ENCODE measurements around the gene RALBP1. TPM values are rescaled to one million over a fixed set of nuclear protein-coding genes. Genes with fewer than 3 reads are reported as not detected.

Gene RALBP1
- total and polyA plus RNA-seq, 9 of the 15 experiments (the other 6 are each of a cell fraction or from before 2014, with no cell fraction given), result 10.9 to 70.0 (median 61.3) TPM

DNA sequence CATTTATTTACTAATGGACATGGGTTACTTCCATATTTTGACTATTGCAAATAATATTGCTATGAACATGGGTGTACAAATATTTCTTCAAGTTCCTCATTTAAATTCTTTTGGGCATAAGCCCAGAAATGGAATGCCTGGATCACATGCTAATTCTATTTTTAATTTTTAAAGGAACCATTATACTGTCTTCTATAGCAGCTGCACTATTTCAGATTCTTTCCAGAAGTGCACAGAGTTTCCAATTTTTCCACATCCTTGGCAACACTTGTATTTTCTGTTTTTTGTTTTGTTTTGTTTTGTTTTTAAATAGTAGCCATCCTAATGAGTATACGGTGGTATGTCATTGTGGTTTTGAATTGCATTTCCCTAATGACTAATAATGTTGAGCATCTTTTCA lies 8.5 kb upstream of the RALBP1 start:
- no peak overlapping the region for H3K4me3 ChIP-seq
- ChIA-PET CTCF (ENCODE audit: low intra/inter-chr PET ratio) (no interaction called here), POLR2A (no interaction called here)
- H3K9me1 ChIP-seq (ENCODE audit: control insufficient read depth, insufficient read depth, low read length), result no peaks in the 10 kb centered on the region
- intact Hi-C loops (cut with micrococcal nuclease), result no loop called here
- ATAC-seq, result no peak
- no peak for FAIRE-seq
- no peaks in the 10 kb centered on the region for H3K27me3 ChIP-seq (ENCODE audit: control insufficient read depth in 2 of 2, insufficient read depth in 2 of 2, low read length in 2 of 2)
- no peaks in the 10 kb centered on the region for H3K79me2 ChIP-seq (ENCODE audit: control insufficient read depth, insufficient read depth, low read length)
- no peak overlapping the region for H3K9ac ChIP-seq (ENCODE audit: insufficient read depth in 1 of 2, low read depth in 2 of 2, low read length in 2 of 2)
- DNase-seq (ENCODE audit: extremely low read depth in 1 of 4, low spot score in 3 of 4), result no peak
- no peak overlapping the region for H2AFZ ChIP-seq (ENCODE audit: low read depth, low read length)
- H4K20me1 ChIP-seq (replicated peaks; ENCODE audit: control insufficient read depth, insufficient read depth, low read length), result no peaks in the 10 kb centered on the region
- WGBS (ENCODE audit: insufficient coverage, low coverage, missing lambda C conversion rate), result 68% methylated on average over 1 of the region's 1 CpG
- no peak overlapping the region for H3K4me2 ChIP-seq (ENCODE audit: insufficient read depth, low read length)
- in situ Hi-C loops (cut with MboI), result no loop called here
- TF ChIP-seq, protein P1, sequence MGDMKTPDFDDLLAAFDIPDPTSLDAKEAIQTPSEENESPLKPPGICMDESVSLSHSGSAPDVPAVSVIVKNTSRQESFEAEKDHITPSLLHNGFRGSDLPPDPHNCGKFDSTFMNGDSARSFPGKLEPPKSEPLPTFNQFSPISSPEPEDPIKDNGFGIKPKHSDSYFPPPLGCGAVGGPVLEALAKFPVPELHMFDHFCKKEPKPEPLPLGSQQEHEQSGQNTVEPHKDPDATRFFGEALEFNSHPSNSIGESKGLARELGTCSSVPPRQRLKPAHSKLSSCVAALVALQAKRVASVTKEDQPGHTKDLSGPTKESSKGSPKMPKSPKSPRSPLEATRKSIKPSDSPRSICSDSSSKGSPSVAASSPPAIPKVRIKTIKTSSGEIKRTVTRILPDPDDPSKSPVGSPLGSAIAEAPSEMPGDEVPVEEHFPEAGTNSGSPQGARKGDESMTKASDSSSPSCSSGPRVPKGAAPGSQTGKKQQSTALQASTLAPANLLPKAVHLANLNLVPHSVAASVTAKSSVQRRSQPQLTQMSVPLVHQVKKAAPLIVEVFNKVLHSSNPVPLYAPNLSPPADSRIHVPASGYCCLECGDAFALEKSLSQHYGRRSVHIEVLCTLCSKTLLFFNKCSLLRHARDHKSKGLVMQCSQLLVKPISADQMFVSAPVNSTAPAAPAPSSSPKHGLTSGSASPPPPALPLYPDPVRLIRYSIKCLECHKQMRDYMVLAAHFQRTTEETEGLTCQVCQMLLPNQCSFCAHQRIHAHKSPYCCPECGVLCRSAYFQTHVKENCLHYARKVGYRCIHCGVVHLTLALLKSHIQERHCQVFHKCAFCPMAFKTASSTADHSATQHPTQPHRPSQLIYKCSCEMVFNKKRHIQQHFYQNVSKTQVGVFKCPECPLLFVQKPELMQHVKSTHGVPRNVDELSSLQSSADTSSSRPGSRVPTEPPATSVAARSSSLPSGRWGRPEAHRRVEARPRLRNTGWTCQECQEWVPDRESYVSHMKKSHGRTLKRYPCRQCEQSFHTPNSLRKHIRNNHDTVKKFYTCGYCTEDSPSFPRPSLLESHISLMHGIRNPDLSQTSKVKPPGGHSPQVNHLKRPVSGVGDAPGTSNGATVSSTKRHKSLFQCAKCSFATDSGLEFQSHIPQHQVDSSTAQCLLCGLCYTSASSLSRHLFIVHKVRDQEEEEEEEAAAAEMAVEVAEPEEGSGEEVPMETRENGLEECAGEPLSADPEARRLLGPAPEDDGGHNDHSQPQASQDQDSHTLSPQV (IDR thresholded peaks at IDR 0.05), result no peak
- TF ChIP-seq MCM5 (IDR thresholded peaks at IDR 0.05; ENCODE audit: low read depth) (no peak), PHB2 (IDR thresholded peaks at IDR 0.05; ENCODE audit: low read depth) (no peak), SRSF9 (IDR thresholded peaks at IDR 0.05; ENCODE audit: borderline replicate concordance, low read depth, low read length) (no peak), EGR1 (conservative IDR thresholded peaks at IDR 0.05) (no peak), SMARCE1 (IDR thresholded peaks at IDR 0.05) (no peak), TCFL5 (CRISPR knock-in tag; conservative IDR thresholded peaks at IDR 0.05) (no peak), RAD51 (IDR thresholded peaks at IDR 0.05; ENCODE audit: borderline replicate concordance, low read depth) (no peak)
- TF ChIP-seq, protein P2, sequence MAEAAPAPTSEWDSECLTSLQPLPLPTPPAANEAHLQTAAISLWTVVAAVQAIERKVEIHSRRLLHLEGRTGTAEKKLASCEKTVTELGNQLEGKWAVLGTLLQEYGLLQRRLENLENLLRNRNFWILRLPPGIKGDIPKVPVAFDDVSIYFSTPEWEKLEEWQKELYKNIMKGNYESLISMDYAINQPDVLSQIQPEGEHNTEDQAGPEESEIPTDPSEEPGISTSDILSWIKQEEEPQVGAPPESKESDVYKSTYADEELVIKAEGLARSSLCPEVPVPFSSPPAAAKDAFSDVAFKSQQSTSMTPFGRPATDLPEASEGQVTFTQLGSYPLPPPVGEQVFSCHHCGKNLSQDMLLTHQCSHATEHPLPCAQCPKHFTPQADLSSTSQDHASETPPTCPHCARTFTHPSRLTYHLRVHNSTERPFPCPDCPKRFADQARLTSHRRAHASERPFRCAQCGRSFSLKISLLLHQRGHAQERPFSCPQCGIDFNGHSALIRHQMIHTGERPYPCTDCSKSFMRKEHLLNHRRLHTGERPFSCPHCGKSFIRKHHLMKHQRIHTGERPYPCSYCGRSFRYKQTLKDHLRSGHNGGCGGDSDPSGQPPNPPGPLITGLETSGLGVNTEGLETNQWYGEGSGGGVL (CRISPR knock-in tag; IDR thresholded peaks at IDR 0.05), result no peak
- TF ChIP-seq, protein P3, sequence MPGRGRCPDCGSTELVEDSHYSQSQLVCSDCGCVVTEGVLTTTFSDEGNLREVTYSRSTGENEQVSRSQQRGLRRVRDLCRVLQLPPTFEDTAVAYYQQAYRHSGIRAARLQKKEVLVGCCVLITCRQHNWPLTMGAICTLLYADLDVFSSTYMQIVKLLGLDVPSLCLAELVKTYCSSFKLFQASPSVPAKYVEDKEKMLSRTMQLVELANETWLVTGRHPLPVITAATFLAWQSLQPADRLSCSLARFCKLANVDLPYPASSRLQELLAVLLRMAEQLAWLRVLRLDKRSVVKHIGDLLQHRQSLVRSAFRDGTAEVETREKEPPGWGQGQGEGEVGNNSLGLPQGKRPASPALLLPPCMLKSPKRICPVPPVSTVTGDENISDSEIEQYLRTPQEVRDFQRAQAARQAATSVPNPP (IDR thresholded peaks at IDR 0.05; ENCODE audit: borderline replicate concordance, insufficient read depth, insufficient read length), result no peak
- BruUV-seq (replicated peaks), result no TSS peak
- no peak overlapping the region for H3K27ac ChIP-seq (ENCODE audit: extremely low read depth, low read depth, low read length)
- no peaks in the 10 kb centered on the region for H3K36me3 ChIP-seq (ENCODE audit: control insufficient read depth, insufficient read depth, low read length)
- no peaks in the 10 kb centered on the region for H3K4me1 ChIP-seq (replicated peaks in 1 of 2; ENCODE audit: control insufficient read depth in 2 of 2, insufficient read depth in 2 of 2, low read length in 2 of 2)
- H3K9me3 ChIP-seq (replicated peaks; ENCODE audit: control insufficient read depth, insufficient read depth, low read depth, low read length), result no peaks in the 10 kb centered on the region; the same call in 1 of the 2 replicates

All from K562 (cell line).